ENCODE data around the gene LY86. TPM values are rescaled to one million over a fixed set of nuclear protein-coding genes. Genes with fewer than 3 reads are reported as not detected.

The LY86 gene
- total RNA-seq, 1 donor from 2014 or later = not detected

DNA sequence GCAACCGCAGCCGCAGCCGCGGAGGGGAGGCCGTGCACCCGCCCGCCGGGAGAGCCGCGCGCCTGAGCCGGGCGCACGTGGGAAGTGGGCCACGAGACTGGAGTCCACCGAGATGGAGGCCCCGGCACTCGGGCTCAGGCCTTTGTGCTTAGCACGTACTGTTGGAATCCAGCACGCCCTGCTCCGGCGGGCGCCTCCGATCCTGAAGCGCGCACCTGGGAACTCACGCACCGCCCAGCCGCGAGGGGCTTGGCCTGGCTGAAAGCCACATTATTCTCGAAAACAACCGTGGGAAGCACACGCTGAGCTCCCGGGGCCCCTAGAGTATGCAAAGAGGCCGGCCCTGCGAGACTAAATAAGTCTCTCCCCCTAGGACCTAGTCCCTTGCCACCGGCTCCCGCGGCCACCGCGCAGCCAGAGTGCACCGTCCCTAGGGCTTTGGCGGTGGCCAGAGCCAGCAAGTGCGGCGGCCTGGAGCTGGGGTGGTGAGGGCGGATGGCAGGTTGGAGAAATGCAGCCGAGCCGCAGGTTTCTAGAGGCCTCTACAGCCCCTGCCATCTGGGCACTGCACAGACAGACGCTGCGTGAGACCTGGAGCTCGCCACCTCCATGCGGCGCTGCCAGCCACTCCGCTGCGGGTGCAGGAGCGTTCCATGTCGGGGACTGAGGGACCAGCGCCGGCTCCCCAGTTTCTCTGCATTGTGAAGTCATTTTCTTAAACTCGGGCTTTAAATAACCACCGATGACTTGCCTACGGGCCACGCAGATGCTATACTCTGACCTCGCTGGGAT is 42.0 kb upstream of the LY86 start:
- Mint-ChIP-seq H3K27ac (ENCODE audit: unreplicated experiment) (no peak overlapping the region), H3K4me3 (peak overlapping the region; percentile 84), H3K27me3 (ENCODE audit: low read depth) (peaks cover 63% of the 10 kb centered on the region), H3K36me3 (ENCODE audit: low read depth) (peaks cover 2% of the 10 kb centered on the region), H3K9me3 (peaks cover 8% of the 10 kb centered on the region), H3K4me1 (peaks cover 5% of the 10 kb centered on the region)
- peak; percentile 31 for DNase-seq (ENCODE audit: low read depth, low spot score)
- TF ChIP-seq, protein P1, sequence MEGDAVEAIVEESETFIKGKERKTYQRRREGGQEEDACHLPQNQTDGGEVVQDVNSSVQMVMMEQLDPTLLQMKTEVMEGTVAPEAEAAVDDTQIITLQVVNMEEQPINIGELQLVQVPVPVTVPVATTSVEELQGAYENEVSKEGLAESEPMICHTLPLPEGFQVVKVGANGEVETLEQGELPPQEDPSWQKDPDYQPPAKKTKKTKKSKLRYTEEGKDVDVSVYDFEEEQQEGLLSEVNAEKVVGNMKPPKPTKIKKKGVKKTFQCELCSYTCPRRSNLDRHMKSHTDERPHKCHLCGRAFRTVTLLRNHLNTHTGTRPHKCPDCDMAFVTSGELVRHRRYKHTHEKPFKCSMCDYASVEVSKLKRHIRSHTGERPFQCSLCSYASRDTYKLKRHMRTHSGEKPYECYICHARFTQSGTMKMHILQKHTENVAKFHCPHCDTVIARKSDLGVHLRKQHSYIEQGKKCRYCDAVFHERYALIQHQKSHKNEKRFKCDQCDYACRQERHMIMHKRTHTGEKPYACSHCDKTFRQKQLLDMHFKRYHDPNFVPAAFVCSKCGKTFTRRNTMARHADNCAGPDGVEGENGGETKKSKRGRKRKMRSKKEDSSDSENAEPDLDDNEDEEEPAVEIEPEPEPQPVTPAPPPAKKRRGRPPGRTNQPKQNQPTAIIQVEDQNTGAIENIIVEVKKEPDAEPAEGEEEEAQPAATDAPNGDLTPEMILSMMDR (conservative IDR thresholded peaks at IDR 0.05) = no peak

DNA sequence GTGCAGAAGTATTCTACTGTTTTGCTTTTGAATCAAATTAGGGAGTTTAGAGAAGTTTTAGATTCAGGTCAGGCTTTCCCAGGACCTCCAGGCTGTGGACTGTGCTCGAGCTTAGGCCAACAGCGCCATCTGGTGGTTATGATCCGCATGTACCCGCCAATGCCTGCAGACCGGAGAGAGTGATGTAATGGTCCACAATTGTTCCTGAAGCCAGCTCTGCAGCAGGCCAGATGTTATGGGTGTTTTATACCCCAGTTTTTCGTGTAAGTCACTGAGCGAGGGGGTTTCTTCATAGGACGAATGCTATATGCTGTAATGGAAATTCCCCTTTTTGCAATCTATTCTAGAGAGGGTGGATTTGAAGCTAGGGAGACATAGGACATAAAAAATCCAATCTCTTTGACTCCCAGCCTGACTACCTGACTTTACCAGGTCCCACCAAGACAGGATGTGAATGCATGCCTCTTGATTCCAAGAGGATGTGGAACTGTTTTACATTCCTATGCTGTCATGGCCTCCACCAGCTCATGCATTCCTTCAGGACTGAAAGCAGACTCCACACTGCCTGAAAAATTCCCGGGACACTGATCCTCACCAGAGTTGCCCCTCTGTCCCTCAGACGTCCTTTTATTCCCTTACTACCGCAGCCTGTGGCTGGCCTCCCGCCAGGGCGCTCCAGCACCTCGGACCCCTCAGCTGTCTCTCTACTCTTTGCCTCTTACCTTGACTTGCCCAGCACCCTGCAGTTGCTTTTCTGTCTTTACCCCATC is 41.2 kb upstream of the LY86 start:
- Mint-ChIP-seq H3K36me3 (ENCODE audit: low read depth) (peaks cover 2% of the 10 kb centered on the region), H3K4me3 (peak overlapping the region; percentile 84), H3K9me3 (peaks cover 4% of the 10 kb centered on the region), H3K27me3 (ENCODE audit: low read depth) (peaks cover 56% of the 10 kb centered on the region), H3K4me1 (peaks cover 5% of the 10 kb centered on the region), H3K27ac (ENCODE audit: unreplicated experiment) (no peak overlapping the region)
- TF ChIP-seq, protein P1 (conservative IDR thresholded peaks at IDR 0.05) = peak; percentile 96
- DNase-seq (ENCODE audit: low read depth, low spot score) = peak; percentile 93

DNA sequence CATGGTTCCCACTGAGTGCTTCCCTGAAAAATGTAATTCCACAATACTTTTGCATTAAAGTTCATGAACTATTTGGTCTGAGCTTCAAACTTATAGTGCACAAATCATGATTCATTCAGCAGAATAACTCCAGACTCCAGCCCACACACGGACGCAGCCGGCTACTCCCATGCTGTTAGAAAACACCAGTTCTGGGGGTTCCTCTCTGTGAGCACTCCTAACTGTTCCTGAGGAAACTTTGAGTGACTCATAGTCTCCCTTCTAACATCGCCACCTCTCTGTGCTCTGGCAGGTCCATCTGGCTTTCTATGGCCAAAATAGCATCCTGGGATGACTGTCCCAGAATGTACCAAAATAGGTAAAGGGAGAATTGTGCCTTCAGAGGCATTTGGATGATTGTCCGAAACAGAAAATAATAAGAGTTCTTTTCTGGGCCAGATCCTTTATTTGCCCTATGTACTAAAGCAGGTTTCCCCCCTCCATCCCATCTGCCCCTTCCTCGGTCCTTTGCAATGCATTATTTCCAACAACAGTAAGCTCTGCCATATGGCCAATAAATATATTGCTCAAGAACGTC is 32.3 kb upstream of the LY86 start:
- H3K4me1 Mint-ChIP-seq = no peaks in the 10 kb centered on the region
- DNase-seq (ENCODE audit: low read depth, low spot score) = no peak
- H3K27me3 Mint-ChIP-seq (ENCODE audit: low read depth) = peaks cover 28% of the 10 kb centered on the region
- H3K36me3 Mint-ChIP-seq (ENCODE audit: low read depth) = no peaks in the 10 kb centered on the region
- TF ChIP-seq, protein P1 (conservative IDR thresholded peaks at IDR 0.05) = no peak
- H3K27ac Mint-ChIP-seq (ENCODE audit: unreplicated experiment) = no peak overlapping the region
- no peaks in the 10 kb centered on the region for H3K9me3 Mint-ChIP-seq
- H3K4me3 Mint-ChIP-seq = no peak overlapping the region

DNA sequence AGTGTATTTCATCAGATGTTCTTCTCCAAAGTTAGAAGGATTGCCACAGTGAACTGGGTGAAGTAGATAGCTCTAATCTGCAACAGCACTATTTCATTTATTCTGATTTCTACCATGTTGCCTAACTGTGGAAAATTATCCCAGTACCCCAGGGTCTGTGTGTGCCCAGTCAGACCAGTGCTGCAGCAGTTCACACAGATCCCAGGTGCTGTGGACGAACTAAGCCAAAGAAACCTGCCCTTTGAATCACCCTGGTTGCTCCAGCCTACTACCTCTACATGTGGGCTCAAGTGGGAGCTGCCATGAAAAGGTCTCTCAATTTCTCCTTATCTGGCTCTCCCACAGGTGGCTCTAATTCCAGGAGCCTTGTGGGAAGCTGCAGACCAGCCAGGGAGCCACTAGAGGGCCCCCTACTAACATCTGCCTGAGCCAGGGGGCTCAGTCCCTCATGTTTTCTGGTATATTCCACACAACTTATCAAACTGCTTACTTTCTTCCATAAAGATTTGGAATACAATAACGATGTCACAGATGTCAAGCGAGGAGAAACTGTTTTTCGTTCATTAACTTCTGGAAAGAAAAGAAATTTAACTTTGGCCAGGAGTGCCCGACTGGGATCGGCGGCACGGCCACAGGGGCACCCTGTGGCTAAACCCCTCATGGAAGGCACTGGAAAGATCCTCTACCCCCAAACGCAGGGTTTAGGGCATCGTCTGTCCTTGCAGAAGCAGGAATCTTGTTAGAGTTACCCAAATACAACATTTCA is 31.6 kb upstream of the LY86 start:
- Mint-ChIP-seq H3K27me3 (ENCODE audit: low read depth) (peaks cover 28% of the 10 kb centered on the region), H3K9me3 (no peaks in the 10 kb centered on the region), H3K27ac (ENCODE audit: unreplicated experiment) (no peak overlapping the region), H3K4me1 (no peaks in the 10 kb centered on the region), H3K4me3 (no peak overlapping the region), H3K36me3 (ENCODE audit: low read depth) (no peaks in the 10 kb centered on the region)
- DNase-seq (ENCODE audit: low read depth, low spot score) = peak; percentile 48
- TF ChIP-seq, protein P1 (conservative IDR thresholded peaks at IDR 0.05) = peak; percentile 89

- Mint-ChIP-seq H3K27ac (ENCODE audit: unreplicated experiment) (no peak overlapping the region), H3K9me3 (peaks cover 3% of the 10 kb centered on the region), H3K4me1 (no peaks in the 10 kb centered on the region)
Measured at GRCh38 chr6:6557504-6557839, 31.0 kb upstream of the LY86 start.

More at GRCh38 chr6:6557504-6557839, 31.0 kb upstream of the LY86 start:
- Mint-ChIP-seq H3K36me3 (ENCODE audit: low read depth) (no peaks in the 10 kb centered on the region), H3K27me3 (ENCODE audit: low read depth) (peaks cover 28% of the 10 kb centered on the region), H3K4me3 (no peak overlapping the region)
- TF ChIP-seq, protein P1 (conservative IDR thresholded peaks at IDR 0.05) = no peak
- DNase-seq (ENCODE audit: low read depth, low spot score) = no peak
